Measurements from ENCODE around the gene LMX1B.

GRCh38 chr9:126646162-126646561, 32.4 kb downstream of the LMX1B start:
- TF ChIP-seq POLR2A (IDR thresholded peaks at IDR 0.05; ENCODE audit: low read length) = no peak
- TF ChIP-seq GATA1 (IDR thresholded peaks at IDR 0.05; ENCODE audit: low read depth, low read length) = no peak

All from erythroblast (primary cell).